Keratinocyte (primary cell): ENCODE data around the gene DUSP10. TPM values are rescaled to one million over a fixed set of nuclear protein-coding genes. Genes with fewer than 3 reads are reported as not detected.

Experiments
- DNase-seq: peaks from one replicate; pipeline ENCODE4 v3.0.0-alpha.2; 2011; ENCODE audit warnings: low read depth, missing footprints, low spot score
- FAIRE-seq: peaks from 2 replicates; lab custom pipeline; 2011; peaks lifted over from hg19 to GRCh38; lab: Jason Lieb, UNC
- H2AFZ ChIP-seq: 2 replicates; pipeline ENCODE4 v1.6.0; 2012; ENCODE audit warnings: low read length, control low read depth, inconsistent platforms; ENCODE audit not compliant: control insufficient read depth
- H3K27ac ChIP-seq: 2 replicates; pipeline ENCODE4 v1.5.1; 2011; ENCODE audit warnings: low read length; ENCODE audit not compliant: control insufficient read depth, insufficient read depth
- H3K27me3 ChIP-seq: 3 replicates; pipeline ENCODE4 v1.6.0; 2011; ENCODE audit warnings: low read length; ENCODE audit not compliant: control insufficient read depth, insufficient read depth; ENCODE audit errors: extremely low read depth
- H3K36me3 ChIP-seq, 2 experiments: 2 replicates in 1 of 2; 3 replicates in 1 of 2; pipeline ENCODE4 v1.5.1; 2011; ENCODE audit warnings: low read length in 2 of 2, mild to moderate bottlenecking in 1 of 2; ENCODE audit not compliant: control insufficient read depth in 2 of 2, insufficient read depth in 2 of 2; ENCODE audit errors: extremely low read depth in 1 of 2
- H3K4me1 ChIP-seq: 3 replicates; pipeline ENCODE4 v1.5.1; 2011; ENCODE audit warnings: low read length; ENCODE audit not compliant: control insufficient read depth, insufficient read depth; ENCODE audit errors: extremely low read depth
- H3K4me2 ChIP-seq: 3 replicates; pipeline ENCODE4 v1.6.0; 2011; ENCODE audit warnings: low read depth, low read length; ENCODE audit not compliant: control insufficient read depth, insufficient read depth; ENCODE audit errors: extremely low read depth
- H3K4me3 ChIP-seq, 3 experiments: fragments of 200-600 bp in 1 of 3; sonication (generic) in 1 of 3; 2 replicates in 2 of 3; 3 replicates in 1 of 3; pipeline ENCODE4 v1.5.1; 2011 to 2016; ENCODE audit warnings: low read length in 3 of 3, mild to moderate bottlenecking in 3 of 3, control low read depth in 2 of 3, inconsistent platforms in 1 of 3, low read depth in 1 of 3, mixed read lengths in 1 of 3, mixed run types in 1 of 3, moderate library complexity in 1 of 3; ENCODE audit not compliant: control insufficient read depth in 2 of 3, insufficient read depth in 2 of 3; ENCODE audit errors: extremely low read depth in 1 of 3
- H3K79me2 ChIP-seq: 2 replicates; pipeline ENCODE4 v1.6.0; 2012; ENCODE audit warnings: low read length; ENCODE audit not compliant: control insufficient read depth, insufficient read depth
- H3K9ac ChIP-seq: 3 replicates; pipeline ENCODE4 v1.6.0; 2011; ENCODE audit warnings: low read length; ENCODE audit not compliant: control insufficient read depth, insufficient read depth; ENCODE audit errors: extremely low read depth
- H3K9me1 ChIP-seq: 3 replicates; pipeline ENCODE4 v1.6.0; 2011; ENCODE audit warnings: low read length; ENCODE audit not compliant: control insufficient read depth, insufficient read depth; ENCODE audit errors: extremely low read depth
- H3K9me3 ChIP-seq: 2 replicates; pipeline ENCODE4 v1.5.1; 2012; ENCODE audit warnings: low read depth, low read length; ENCODE audit not compliant: control insufficient read depth
- H4K20me1 ChIP-seq: 3 replicates; pipeline ENCODE4 v1.6.0; 2011; ENCODE audit warnings: low read length; ENCODE audit not compliant: control insufficient read depth, insufficient read depth; ENCODE audit errors: extremely low read depth
- EZH2 ChIP-seq: IDR thresholded peaks from one replicate; pipeline ENCODE4 v1.6.1; 2012; ENCODE audit warnings: inconsistent platforms, mild to moderate bottlenecking, low read length, moderate library complexity
- dilution Hi-C: fragments of 300-500 bp; cut with MboI; formaldehyde crosslinking; loops from one replicate; pipeline ENCODE4 v1.7.0; 2020; ENCODE audit warnings: low sequenced_read_pairs; ENCODE audit not compliant: extremely low pct_ligation_motif_present
- polyA plus RNA-seq, 5 experiments: library from polyadenylated mRNA; depleted of rRNA in 3 of 5; stranded (reverse) in 3 of 5; stranded (forward) in 1 of 5; unstranded in 1 of 5; fragments of >200 nt; gene quantifications; 1 replicate in 1 of 5; 2 replicates in 3 of 5; 3 replicates in 1 of 5; pipeline versions ENCODE4 v1.2.1 to v1.2.3, GENCODE V29; 2011 to 2012; ENCODE audit warnings: missing spikeins in 2 of 5, low read depth in 1 of 5, low replicate concordance in 1 of 5
- TF ChIP-seq, protein P1 (sequence below), 3 experiments: IDR thresholded peaks in 1 of 3; conservative IDR thresholded peaks in 1 of 3; optimal IDR thresholded peaks in 1 of 3; 2 replicates in 2 of 3; 3 replicates in 1 of 3; pipeline versions ENCODE3 to v1.5.1; 2011; ENCODE audit warnings: low read length in 3 of 3, mild to moderate bottlenecking in 3 of 3, moderate library complexity in 2 of 3, control low read depth in 1 of 3, inconsistent platforms in 1 of 3; ENCODE audit not compliant: insufficient read depth in 2 of 3; ENCODE audit errors: extremely low read depth in 1 of 3

The DUSP10 gene
- polyA plus RNA-seq, 1 donor (not counting 4 experiments of a cell fraction or from before 2014, with no cell fraction given), result 15.1 TPM

DNA sequence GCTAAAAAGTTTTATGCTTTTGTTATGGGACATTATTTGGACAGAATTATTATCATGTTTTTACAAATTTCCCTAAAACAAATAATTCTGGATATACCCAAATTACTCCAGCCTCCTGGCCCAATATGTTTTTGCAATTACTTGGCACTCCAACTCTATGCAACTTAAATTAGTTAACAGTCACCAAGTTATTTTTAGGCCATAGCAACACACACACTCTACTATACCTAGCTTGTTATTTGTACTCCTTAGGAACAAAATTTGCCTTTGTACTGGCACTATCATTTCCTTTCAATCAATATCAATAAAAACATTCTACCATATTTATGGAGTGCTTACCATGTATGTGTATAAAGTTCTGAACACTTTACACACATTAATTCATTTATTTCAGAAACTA is 7.7 kb downstream of the DUSP10 start:
- Histone ChIP-seq H2AFZ (no peak overlapping the region), H3K4me1 (peaks cover under 1% of the 10 kb centered on the region), H3K79me2 (peaks cover 45% of the 10 kb centered on the region), H3K9me3 (no peaks in the 10 kb centered on the region), H3K27me3 (no peaks in the 10 kb centered on the region), H3K27ac (no peak overlapping the region), H3K9me1 (no peaks in the 10 kb centered on the region), H3K36me3 (peaks cover 6 to 17% of the 10 kb centered on the region in 2 experiments), H3K9ac (no peak overlapping the region), H3K4me2 (no peak overlapping the region), H4K20me1 (no peaks in the 10 kb centered on the region), H3K4me3 (no peak overlapping the region)
- DNase-seq (no peak), FAIRE-seq (no peak)
- no peak for TF ChIP-seq EZH2
- TF ChIP-seq, protein P1, sequence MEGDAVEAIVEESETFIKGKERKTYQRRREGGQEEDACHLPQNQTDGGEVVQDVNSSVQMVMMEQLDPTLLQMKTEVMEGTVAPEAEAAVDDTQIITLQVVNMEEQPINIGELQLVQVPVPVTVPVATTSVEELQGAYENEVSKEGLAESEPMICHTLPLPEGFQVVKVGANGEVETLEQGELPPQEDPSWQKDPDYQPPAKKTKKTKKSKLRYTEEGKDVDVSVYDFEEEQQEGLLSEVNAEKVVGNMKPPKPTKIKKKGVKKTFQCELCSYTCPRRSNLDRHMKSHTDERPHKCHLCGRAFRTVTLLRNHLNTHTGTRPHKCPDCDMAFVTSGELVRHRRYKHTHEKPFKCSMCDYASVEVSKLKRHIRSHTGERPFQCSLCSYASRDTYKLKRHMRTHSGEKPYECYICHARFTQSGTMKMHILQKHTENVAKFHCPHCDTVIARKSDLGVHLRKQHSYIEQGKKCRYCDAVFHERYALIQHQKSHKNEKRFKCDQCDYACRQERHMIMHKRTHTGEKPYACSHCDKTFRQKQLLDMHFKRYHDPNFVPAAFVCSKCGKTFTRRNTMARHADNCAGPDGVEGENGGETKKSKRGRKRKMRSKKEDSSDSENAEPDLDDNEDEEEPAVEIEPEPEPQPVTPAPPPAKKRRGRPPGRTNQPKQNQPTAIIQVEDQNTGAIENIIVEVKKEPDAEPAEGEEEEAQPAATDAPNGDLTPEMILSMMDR (optimal IDR thresholded peaks at IDR 0.05 in 1 of 3, IDR thresholded peaks at IDR 0.05 in 1 of 3, conservative IDR thresholded peaks at IDR 0.05 in 1 of 3; ENCODE audit: extremely low read depth in 1 of 3, insufficient read depth in 2 of 3, low read length in 3 of 3), result no peak
- dilution Hi-C loops, result no loop called here

DNA sequence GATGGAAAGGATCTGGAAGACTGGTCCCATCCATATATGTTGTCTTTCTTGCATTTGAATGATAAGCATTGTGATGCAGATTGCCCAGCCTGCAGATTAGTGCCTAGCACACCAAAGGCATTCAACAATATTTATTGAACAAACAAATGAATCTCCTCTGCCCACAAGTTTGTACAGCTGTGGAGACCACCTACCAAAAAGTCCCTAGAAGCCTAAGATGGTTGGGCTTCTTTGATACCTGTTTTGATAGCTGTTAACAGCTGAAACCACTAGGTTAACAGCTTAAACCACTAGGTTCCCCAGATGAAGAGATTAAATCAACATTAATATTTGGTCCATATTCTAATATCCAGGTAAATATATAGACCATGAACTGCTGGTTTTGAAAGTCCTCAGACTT is 9.8 kb downstream of the DUSP10 start:
- Histone ChIP-seq H3K9me1 (no peaks in the 10 kb centered on the region), H3K4me3 (no peak overlapping the region), H3K27ac (no peak overlapping the region), H4K20me1 (no peaks in the 10 kb centered on the region), H3K36me3 (peaks cover 0 to 4% of the 10 kb centered on the region in 2 experiments), H3K9me3 (no peaks in the 10 kb centered on the region), H2AFZ (no peak overlapping the region), H3K4me1 (peaks cover 8% of the 10 kb centered on the region), H3K9ac (no peak overlapping the region), H3K27me3 (no peaks in the 10 kb centered on the region), H3K4me2 (no peak overlapping the region), H3K79me2 (peaks cover 29% of the 10 kb centered on the region)
- TF ChIP-seq, protein P1 (optimal IDR thresholded peaks at IDR 0.05 in 1 of 3, IDR thresholded peaks at IDR 0.05 in 1 of 3, conservative IDR thresholded peaks at IDR 0.05 in 1 of 3; ENCODE audit: extremely low read depth in 1 of 3, insufficient read depth in 2 of 3, low read length in 3 of 3), result no peak
- DNase-seq (no peak), FAIRE-seq (peak; percentile 5)
- dilution Hi-C loops, result no loop called here
